Tibial nerve (tissue), 3 donors: ENCODE results near the gene PDK4.

ENCODE experiments used
- POLR2A ChIP-seq, 2 donors: fragments of 450-650 bp; IDR thresholded peaks; one replicate each; pipeline ENCODE4 v1.6.1; 2017; ENCODE audit warnings: antibody characterized with exemption in 2 of 2, mild to moderate bottlenecking in 2 of 2, moderate library complexity in 2 of 2
- TF ChIP-seq, protein P1 (sequence below), 5 experiments: fragments of 200-600 bp in 3 of 5; fragments of 450-650 bp in 2 of 5; sonication (generic) in 3 of 5; IDR thresholded peaks; one replicate each; pipeline ENCODE4 v1.5.1; 2016 to 2019; ENCODE audit warnings: antibody characterized with exemption in 5 of 5, mild to moderate bottlenecking in 3 of 5, moderate library complexity in 2 of 5

GRCh38 chr7:95547361-95548348 is 48.7 kb downstream of the PDK4 start:
- TF ChIP-seq, protein P1, sequence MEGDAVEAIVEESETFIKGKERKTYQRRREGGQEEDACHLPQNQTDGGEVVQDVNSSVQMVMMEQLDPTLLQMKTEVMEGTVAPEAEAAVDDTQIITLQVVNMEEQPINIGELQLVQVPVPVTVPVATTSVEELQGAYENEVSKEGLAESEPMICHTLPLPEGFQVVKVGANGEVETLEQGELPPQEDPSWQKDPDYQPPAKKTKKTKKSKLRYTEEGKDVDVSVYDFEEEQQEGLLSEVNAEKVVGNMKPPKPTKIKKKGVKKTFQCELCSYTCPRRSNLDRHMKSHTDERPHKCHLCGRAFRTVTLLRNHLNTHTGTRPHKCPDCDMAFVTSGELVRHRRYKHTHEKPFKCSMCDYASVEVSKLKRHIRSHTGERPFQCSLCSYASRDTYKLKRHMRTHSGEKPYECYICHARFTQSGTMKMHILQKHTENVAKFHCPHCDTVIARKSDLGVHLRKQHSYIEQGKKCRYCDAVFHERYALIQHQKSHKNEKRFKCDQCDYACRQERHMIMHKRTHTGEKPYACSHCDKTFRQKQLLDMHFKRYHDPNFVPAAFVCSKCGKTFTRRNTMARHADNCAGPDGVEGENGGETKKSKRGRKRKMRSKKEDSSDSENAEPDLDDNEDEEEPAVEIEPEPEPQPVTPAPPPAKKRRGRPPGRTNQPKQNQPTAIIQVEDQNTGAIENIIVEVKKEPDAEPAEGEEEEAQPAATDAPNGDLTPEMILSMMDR (IDR thresholded peaks at IDR 0.05): no peak
- TF ChIP-seq POLR2A (IDR thresholded peaks at IDR 0.05): no peak
